ENCODE measurements around the gene CTNNAL1. TPM values are rescaled to one million over a fixed set of nuclear protein-coding genes. Genes with fewer than 3 reads are reported as not detected.

Gene CTNNAL1
- total and polyA plus RNA-seq, 9 of the 15 experiments (the other 6 are each of a cell fraction or from before 2014, with no cell fraction given), result 23.2 to 78.0 (median 46.7) TPM

- Histone ChIP-seq H3K9me1 (ENCODE audit: control insufficient read depth, insufficient read depth, low read length) (no peaks in the 10 kb centered on the region), H4K20me1 (replicated peaks; ENCODE audit: control insufficient read depth, insufficient read depth, low read length) (no peaks in the 10 kb centered on the region; the same call in 1 of the 2 replicates), H3K27me3 (ENCODE audit: control insufficient read depth in 2 of 2, insufficient read depth in 2 of 2, low read length in 2 of 2) (no peaks in the 10 kb centered on the region), H2AFZ (ENCODE audit: low read depth, low read length) (no peak overlapping the region), H3K4me3 (no peak overlapping the region), H3K9me3 (replicated peaks; ENCODE audit: control insufficient read depth, insufficient read depth, low read depth, low read length) (no peaks in the 10 kb centered on the region), H3K27ac (ENCODE audit: extremely low read depth, low read depth, low read length) (no peak overlapping the region), H3K4me1 (replicated peaks in 1 of 2; ENCODE audit: control insufficient read depth in 2 of 2, insufficient read depth in 2 of 2, low read length in 2 of 2) (peaks cover 20 to 39% of the 10 kb centered on the region in 2 experiments; a peak in 4 of 5 replicates), H3K79me2 (ENCODE audit: control insufficient read depth, insufficient read depth, low read length) (peaks cover 61% of the 10 kb centered on the region), H3K4me2 (ENCODE audit: insufficient read depth, low read length) (no peak overlapping the region), H3K9ac (ENCODE audit: insufficient read depth in 1 of 2, low read depth in 2 of 2, low read length in 2 of 2) (no peak overlapping the region), H3K36me3 (ENCODE audit: control insufficient read depth, insufficient read depth, low read length) (peaks cover 6% of the 10 kb centered on the region; the same call in 2 of the 3 replicates)
- intact Hi-C loops (cut with micrococcal nuclease) (loop anchor here (5.0 kb wide), 3 partner anchors 78 to 122 kb away; partner anchors contain the start of genes ABITRAM, ELP1 and TMEM245), in situ Hi-C loops (cut with MboI) (no loop called here)
- ATAC-seq (no peak), FAIRE-seq (peak; percentile 92), DNase-seq (ENCODE audit: extremely low read depth in 1 of 4, low spot score in 3 of 4) (peak in 3 of 4 experiments; percentile 21 to 77 (median 45))
- CTCF ChIA-PET (ENCODE audit: low intra/inter-chr PET ratio), result no interaction called here
- WGBS (ENCODE audit: insufficient coverage, low coverage, missing lambda C conversion rate), result 0% methylated on average over 1 of the region's 1 CpG
- no TSS peak for BruUV-seq (replicated peaks)
- POLR2A ChIA-PET, result interaction anchor here (0.6 to 2.9 kb wide), 4 partner anchors 11 to 150 kb away, joined by 3 to 15 read pairs (median 4); no protein-coding TSS in a partner anchor
- TF ChIP-seq EP300 (IDR thresholded peaks at IDR 0.05; ENCODE audit: low read length), result peak; percentile 27; the same call in 1 of the 2 replicates
- TF ChIP-seq C11orf30 (IDR thresholded peaks at IDR 0.05; ENCODE audit: low read depth), result peak; percentile 86
- TF ChIP-seq CREM (IDR thresholded peaks at IDR 0.05; ENCODE audit: low read depth), result peak; percentile 91
- TF ChIP-seq MCM5 (IDR thresholded peaks at IDR 0.05; ENCODE audit: low read depth), result no peak
- peak; percentile 50; the same call in 1 of the 2 replicates for TF ChIP-seq PKNOX1 (IDR thresholded peaks at IDR 0.05)
- peak; percentile 37; the same call in 1 of the 2 replicates for TF ChIP-seq MTA3 (IDR thresholded peaks at IDR 0.05; ENCODE audit: borderline replicate concordance)
- TF ChIP-seq JUNB (CRISPR knock-in tag; conservative IDR thresholded peaks at IDR 0.05), result peak; percentile 76; the same call in 1 of the 2 replicates
- TF ChIP-seq MEIS2 (IDR thresholded peaks at IDR 0.05; ENCODE audit: partially characterized antibody), result peak; percentile 19
- peak; percentile 65; the same call in 1 of the 2 replicates for TF ChIP-seq SMARCE1 (IDR thresholded peaks at IDR 0.05)
- TF ChIP-seq ATF3 (IDR thresholded peaks at IDR 0.05), result peak; percentile 97
- peak; percentile 68; the same call in 1 of the 2 replicates for TF ChIP-seq ATF3 (CRISPR knock-in tag; conservative IDR thresholded peaks at IDR 0.05)
- peak; percentile 95 for TF ChIP-seq JUN (IDR thresholded peaks at IDR 0.05; ENCODE audit: borderline replicate concordance, low read depth, low read length)
- TF ChIP-seq JUN (CRISPR knock-in tag; IDR thresholded peaks at IDR 0.05; ENCODE audit: borderline replicate concordance), result no peak
- TF ChIP-seq ATF7 (IDR thresholded peaks at IDR 0.05), result peak; percentile 79
- peak; percentile 52; the same call in 1 of the 2 replicates for TF ChIP-seq MAFF (IDR thresholded peaks at IDR 0.05; ENCODE audit: low read length)
- TF ChIP-seq POLR2AphosphoS5 (IDR thresholded peaks at IDR 0.05; ENCODE audit: control insufficient read depth, insufficient read depth, low read depth, low read length), result 0 out of 2 replicates have a peak, but pooled peaks have one; percentile 22
- peak; percentile 87 for TF ChIP-seq CREB1 (IDR thresholded peaks at IDR 0.05)
- TF ChIP-seq CREB1 (CRISPR knock-in tag; IDR thresholded peaks at IDR 0.05), result peak; percentile 67; the same call in 1 of the 2 replicates
- peak; percentile 69 for TF ChIP-seq MAFK (IDR thresholded peaks at IDR 0.05; ENCODE audit: low read length)
- TF ChIP-seq NFE2 (IDR thresholded peaks at IDR 0.05; ENCODE audit: low read depth), result peak; percentile 85
Observed at GRCh38 chr9:109010746-109011145, 2.6 kb downstream of the CTNNAL1 start.
